HFF-Myc (cell line): ENCODE data around the gene GMPPB.

Source experiments
- DNase-seq: peaks from one replicate; pipeline ENCODE4 v3.0.0-alpha.2; 2011; ENCODE audit warnings: low read depth; ENCODE audit errors: extremely low read depth
- H3K4me3 ChIP-seq: replicated peaks from 2 replicates; pipeline ENCODE4 v1.5.1; 2011; ENCODE audit warnings: low read depth, mild to moderate bottlenecking, control low read depth, low read length
- CTCF ChIP-seq: IDR thresholded peaks from 2 replicates; pipeline ENCODE4 v1.5.1; 2012; ENCODE audit warnings: mild to moderate bottlenecking, low read depth, low read length, control low read depth; ENCODE audit errors: missing control alignments

GMPPB gene

DNA sequence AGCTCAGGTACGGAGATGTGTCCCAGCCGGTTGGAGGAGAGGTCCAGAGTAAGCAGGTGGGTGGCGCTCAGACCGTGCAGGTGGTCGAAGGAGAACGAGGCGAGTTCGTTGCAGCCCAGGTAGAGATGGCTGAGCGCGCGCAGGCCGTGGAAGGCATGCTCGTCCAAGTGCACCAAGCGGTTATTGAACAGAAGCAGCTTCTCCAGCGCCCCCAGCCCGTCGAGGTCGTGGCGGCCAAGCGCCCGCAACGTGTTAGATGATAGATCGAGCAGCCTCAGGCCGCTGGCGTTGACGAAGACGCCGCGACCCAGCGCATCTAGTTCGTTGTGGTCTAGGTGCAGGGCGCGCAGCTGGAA is 4.9 kb downstream of the GMPPB start:
- H3K4me3 ChIP-seq: peak overlapping the region; percentile 34

GRCh38 chr3:49717959-49718857 is 5.5 kb downstream of the GMPPB start:
- TF ChIP-seq CTCF: no peak
- H3K4me3 ChIP-seq: no peak overlapping the region
- DNase-seq: no peak

More for the DNA sequence above, 4.9 kb downstream of the GMPPB start:
- no peak for TF ChIP-seq CTCF
- no peak for DNase-seq

- no peak for TF ChIP-seq CTCF
- H3K4me3 ChIP-seq: no peak overlapping the region
- DNase-seq: no peak
Observed at GRCh38 chr3:49717211-49717958, 6.4 kb downstream of the GMPPB start.

GRCh38 chr3:49716691-49717210 is 7.0 kb downstream of the GMPPB start:
- no peak for TF ChIP-seq CTCF
- no peak for DNase-seq
- H3K4me3 ChIP-seq: no peak overlapping the region

DNA sequence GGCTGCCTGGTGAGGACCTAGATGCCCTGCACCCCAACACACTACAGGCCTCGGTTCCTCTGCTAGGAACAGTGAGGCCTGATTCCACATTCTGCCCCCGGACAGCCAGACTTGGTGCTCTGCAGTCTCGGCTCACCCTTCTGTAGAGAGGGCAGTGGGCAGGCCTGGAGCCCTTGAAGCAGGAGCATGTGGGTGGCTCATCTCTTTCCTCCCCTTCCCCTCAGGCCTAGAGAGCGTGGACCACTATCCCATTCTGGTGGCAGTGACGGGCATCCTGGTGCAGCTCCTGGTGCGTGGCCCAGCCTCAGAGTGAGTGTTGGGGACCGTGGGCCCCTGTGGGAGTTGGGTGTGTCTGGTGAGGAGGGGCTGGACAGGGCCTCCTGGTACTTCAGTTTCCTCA is 7.6 kb downstream of the GMPPB start:
- no peak for DNase-seq
- no peak for TF ChIP-seq CTCF

DNA sequence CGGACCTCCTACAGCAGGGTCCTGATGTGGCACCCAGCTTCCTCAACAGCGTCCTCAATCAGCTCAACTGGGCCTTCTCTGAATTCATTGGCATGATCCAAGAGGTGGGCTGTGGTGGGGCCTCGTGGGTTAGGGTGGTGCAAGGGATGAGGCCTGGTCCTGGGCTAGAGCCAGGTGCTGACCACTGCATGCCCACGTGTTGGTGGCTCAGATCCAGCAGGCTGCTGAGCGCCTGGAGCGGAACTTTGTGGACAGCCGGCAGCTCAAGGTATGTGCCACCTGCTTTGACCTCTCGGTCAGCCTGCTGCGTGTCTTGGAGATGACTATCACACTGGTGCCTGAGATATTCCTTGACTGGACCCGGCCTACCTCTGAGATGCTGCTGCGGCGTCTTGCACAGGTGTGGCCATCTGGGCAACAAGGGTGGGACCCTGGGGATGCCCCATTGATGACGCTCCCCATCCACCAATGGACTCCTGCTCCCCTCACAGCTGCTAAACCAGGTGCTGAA is 8.1 kb downstream of the GMPPB start:
- H3K4me3 ChIP-seq: no peak overlapping the region
- TF ChIP-seq CTCF: no peak
- DNase-seq: no peak

More for the DNA sequence above, 7.6 kb downstream of the GMPPB start:
- no peak overlapping the region for H3K4me3 ChIP-seq
